ENCODE data around the gene PTPRE. TPM values are rescaled to one million over a fixed set of nuclear protein-coding genes. Genes with fewer than 3 reads are reported as not detected.

Gene PTPRE
- total and polyA plus RNA-seq, 2 of the 4 experiments (the other 2 are of a cell fraction): 0.34 to 0.54 TPM

- TF ChIP-seq SMC3 (IDR thresholded peaks at IDR 0.05; ENCODE audit: low read depth, low read length) (peak; percentile 84), RAD21 (IDR thresholded peaks at IDR 0.05; ENCODE audit: low read length) (peak; percentile 76), USF2 (IDR thresholded peaks at IDR 0.05; ENCODE audit: low read depth, low read length) (no peak), RFX5 (IDR thresholded peaks at IDR 0.05; ENCODE audit: low read depth, low read length) (no peak), MXI1 (IDR thresholded peaks at IDR 0.05; ENCODE audit: borderline replicate concordance, low read depth, low read length) (no peak)
Observed at GRCh38 chr10:127906548-127907377, at the start of gene PTPRE (continued).
